ENCODE data around the gene SH3RF3. TPM values are rescaled to one million over a fixed set of nuclear protein-coding genes. Genes with fewer than 3 reads are reported as not detected.

Gene SH3RF3
- total RNA-seq, 4 donors from 2014 or later = 2.4 to 5.5 (median 2.9) TPM

DNA sequence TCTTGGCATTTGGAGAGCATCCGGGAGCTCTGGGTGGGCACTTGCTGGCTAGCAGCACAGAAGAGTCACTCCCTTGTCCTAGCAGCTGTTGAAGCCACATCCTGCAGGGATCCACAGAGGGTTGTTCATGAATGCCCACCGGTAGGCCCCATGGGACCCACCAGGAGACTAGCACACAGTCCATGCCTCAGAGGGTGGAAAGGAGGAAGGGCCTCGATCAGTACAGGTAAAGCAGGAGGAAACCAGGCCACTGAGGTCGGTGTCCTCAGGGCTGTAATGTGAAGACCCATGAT, 279.0 kb downstream of the SH3RF3 start:
- no peak for DNase-seq
- no peak for TF ChIP-seq POLR2A (IDR thresholded peaks at IDR 0.05)
- TF ChIP-seq, protein P1, sequence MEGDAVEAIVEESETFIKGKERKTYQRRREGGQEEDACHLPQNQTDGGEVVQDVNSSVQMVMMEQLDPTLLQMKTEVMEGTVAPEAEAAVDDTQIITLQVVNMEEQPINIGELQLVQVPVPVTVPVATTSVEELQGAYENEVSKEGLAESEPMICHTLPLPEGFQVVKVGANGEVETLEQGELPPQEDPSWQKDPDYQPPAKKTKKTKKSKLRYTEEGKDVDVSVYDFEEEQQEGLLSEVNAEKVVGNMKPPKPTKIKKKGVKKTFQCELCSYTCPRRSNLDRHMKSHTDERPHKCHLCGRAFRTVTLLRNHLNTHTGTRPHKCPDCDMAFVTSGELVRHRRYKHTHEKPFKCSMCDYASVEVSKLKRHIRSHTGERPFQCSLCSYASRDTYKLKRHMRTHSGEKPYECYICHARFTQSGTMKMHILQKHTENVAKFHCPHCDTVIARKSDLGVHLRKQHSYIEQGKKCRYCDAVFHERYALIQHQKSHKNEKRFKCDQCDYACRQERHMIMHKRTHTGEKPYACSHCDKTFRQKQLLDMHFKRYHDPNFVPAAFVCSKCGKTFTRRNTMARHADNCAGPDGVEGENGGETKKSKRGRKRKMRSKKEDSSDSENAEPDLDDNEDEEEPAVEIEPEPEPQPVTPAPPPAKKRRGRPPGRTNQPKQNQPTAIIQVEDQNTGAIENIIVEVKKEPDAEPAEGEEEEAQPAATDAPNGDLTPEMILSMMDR (IDR thresholded peaks at IDR 0.05) = no peak

DNA sequence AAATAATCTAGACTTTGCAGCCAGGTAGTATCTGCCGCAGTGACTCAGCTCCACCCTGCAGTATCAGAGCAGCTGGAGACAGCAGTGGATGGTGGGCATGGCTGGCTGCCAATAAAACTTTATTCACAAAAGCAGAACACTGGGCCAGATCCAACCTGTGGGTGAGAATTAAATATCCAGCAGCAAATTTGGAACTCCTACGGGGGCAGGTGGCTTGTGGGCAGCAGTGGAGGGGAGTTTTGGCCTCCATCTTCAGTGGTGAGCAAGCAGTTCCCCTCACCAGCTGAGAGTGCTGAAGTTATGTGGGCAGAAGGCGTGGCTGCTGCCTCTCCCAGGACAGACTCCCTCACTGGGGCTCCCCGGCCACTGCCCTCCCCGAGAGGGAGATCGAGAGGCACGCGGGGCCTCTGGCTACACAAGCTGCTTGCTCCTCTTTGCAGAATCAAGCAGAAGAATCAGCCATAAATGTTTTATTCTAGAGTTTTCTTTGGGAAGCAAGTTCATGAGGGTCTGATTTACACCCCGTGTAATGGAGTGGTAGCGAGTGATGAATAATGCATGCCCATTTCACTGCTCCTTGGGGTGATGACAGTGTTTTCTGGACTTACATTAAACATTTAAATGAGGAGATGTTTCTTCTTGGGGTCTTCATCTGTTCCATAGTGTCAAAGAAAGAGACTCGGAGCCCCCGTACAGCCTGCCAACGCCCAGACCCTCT, 280.5 kb downstream of the SH3RF3 start:
- H3K4me1 ChIP-seq = peaks cover 7 to 57% (median 19%) of the 10 kb centered on the region in 3 donors
- H3K9me3 ChIP-seq = no peaks in the 10 kb centered on the region
- WGBS, 2 donors = 61 to 85% methylated on average over 7 to 13 of the region's 13 CpGs
- H3K36me3 ChIP-seq = no peaks in the 10 kb centered on the region
- DNase-seq = no peak
- intact Hi-C loops (cut with DNase I) = no loop called here
- TF ChIP-seq, protein P1 (IDR thresholded peaks at IDR 0.05) = no peak
- no peak for TF ChIP-seq POLR2A (IDR thresholded peaks at IDR 0.05)
- no peaks in the 10 kb centered on the region for H3K27me3 ChIP-seq
- no peak overlapping the region for H3K4me3 ChIP-seq
- no peak overlapping the region for H3K27ac ChIP-seq

More for the DNA sequence above, 279.0 kb downstream of the SH3RF3 start:
- no peak overlapping the region for H3K27ac ChIP-seq
- H3K4me3 ChIP-seq = no peak overlapping the region
- no peaks in the 10 kb centered on the region for H3K36me3 ChIP-seq
- WGBS, 2 donors = 70% methylated on average over 3 of the region's 4 CpGs; no CpG with 5 or more reads in 1 of the 2 donors
- intact Hi-C loops (cut with DNase I) = no loop called here
- no peaks in the 10 kb centered on the region for H3K27me3 ChIP-seq
- no peaks in the 10 kb centered on the region for H3K9me3 ChIP-seq
- H3K4me1 ChIP-seq = peaks cover 7 to 69% (median 19%) of the 10 kb centered on the region in 3 donors

DNA sequence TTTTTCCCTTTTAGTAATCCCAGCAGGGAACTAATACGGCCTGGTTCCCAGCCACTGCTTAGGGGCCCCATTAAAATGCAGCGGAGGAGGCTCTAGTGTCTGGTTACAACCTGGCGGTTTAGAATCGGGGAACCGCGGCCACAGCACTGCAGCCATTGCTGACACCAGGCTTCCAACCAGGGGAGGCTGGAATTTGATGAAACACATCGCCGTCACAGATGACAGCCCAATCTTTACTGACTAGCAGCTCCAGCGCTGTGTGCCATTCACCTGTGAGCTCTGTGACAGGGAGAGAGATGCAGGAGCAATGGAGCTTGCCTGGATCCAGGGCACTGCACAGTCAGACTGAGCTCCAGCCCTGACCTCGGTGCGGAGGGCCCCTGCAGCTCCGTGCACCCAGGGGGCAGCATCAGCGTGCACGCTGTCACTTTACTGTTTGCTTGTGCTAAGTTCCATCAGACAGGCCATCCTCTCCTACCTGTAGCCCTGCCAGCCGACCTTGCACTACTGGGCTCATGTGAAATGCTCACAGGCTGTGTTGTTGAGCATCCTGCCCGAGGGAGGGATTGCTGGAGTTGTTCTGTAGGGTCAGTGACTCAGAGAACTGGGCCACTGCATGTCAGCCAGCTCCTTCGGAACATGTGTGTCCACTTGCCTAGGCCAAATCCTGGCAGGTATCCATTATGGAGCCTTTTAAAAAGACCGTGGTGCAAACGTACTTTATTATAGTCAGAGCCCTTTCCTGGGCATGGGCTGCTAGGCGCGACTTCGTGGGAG, 281.2 kb downstream of the SH3RF3 start:
- Histone ChIP-seq H3K27ac (no peak overlapping the region), H3K4me1 (peaks cover 7 to 57% (median 19%) of the 10 kb centered on the region in 3 donors), H3K36me3 (no peaks in the 10 kb centered on the region), H3K9me3 (no peaks in the 10 kb centered on the region), H3K27me3 (no peaks in the 10 kb centered on the region), H3K4me3 (no peak overlapping the region)
- intact Hi-C loops (cut with DNase I) = no loop called here
- TF ChIP-seq, protein P1 (IDR thresholded peaks at IDR 0.05) = no peak
- no peak for TF ChIP-seq POLR2A (IDR thresholded peaks at IDR 0.05)
- WGBS, 2 donors = 67 to 74% methylated on average over 9 to 18 of the region's 22 CpGs
- no peak for DNase-seq

DNA sequence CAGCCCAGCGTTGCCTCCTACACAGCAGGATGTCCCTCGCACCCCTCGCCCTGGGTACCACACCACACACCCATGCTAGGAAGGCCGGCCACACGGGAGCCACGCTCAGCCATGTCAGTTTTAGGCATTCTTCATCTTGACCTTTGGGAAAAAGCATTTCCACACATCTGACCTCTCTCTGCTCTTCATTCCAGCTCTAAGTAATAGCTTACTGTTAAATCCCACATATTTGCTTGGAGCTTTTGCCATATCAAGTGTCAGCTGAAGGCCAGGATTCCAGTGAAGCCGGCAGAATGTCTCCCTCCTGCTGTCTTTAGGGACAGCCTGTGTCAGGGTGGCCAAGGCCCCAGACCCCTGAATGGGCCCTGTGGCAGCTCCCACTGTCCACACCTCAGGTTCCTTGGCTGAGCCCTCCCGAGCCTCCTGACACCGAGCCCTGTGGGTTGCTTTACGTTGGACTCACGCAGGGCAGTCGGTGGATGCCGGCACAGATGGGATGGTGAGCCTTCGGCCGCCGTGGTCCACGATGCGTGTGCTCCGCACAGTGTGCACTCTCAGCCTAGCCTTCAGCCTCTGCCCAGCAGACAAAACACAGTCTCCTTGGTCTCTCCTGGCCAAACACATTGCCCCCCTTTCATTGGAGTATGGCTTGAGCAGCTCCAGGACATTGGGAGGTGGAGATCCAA, 282.8 kb downstream of the SH3RF3 start:
- intact Hi-C loops (cut with DNase I) = no loop called here
- 89 to 91% methylated on average over 10 to 19 of the region's 19 CpGs for WGBS, 2 donors
- Histone ChIP-seq H3K27ac (no peak overlapping the region), H3K36me3 (no peaks in the 10 kb centered on the region), H3K4me3 (no peak overlapping the region), H3K9me3 (no peaks in the 10 kb centered on the region), H3K4me1 (peaks cover 4 to 44% (median 10%) of the 10 kb centered on the region in 3 donors), H3K27me3 (no peaks in the 10 kb centered on the region)
- DNase-seq = no peak
- no peak for TF ChIP-seq POLR2A (IDR thresholded peaks at IDR 0.05)
- TF ChIP-seq, protein P1 (IDR thresholded peaks at IDR 0.05) = no peak

DNA sequence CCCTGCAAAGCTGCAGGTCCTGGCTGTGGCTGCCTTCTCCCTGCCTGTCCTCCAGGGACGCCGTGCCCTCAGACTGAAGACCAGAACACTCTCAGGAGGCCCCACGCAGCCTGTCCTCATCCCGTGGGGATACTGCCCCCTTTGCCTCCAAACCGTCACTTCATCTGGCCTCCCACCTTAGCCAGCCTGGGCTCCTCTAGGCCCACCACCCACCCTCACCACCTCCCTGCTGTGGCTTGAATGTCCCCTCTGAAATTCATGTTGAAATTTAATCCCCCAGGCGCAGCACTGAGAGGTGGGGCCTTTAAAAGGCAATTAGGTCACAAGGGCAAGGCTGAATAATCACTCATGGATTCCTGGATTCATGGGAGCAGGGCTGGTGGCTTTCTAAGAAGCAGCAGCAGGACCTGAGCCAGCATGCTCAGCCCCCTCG, 286.6 kb downstream of the SH3RF3 start:
- H3K4me3 ChIP-seq = no peak overlapping the region
- H3K9me3 ChIP-seq = no peaks in the 10 kb centered on the region
- H3K27ac ChIP-seq = no peak overlapping the region
- peaks cover 0 to 23% (median 0%) of the 10 kb centered on the region in 3 donors for H3K4me1 ChIP-seq
- DNase-seq = no peak
- 89 to 95% methylated on average over 5 to 7 of the region's 7 CpGs for WGBS, 2 donors
- TF ChIP-seq, protein P1 (IDR thresholded peaks at IDR 0.05) = no peak
- H3K27me3 ChIP-seq = no peaks in the 10 kb centered on the region
- H3K36me3 ChIP-seq = no peaks in the 10 kb centered on the region
- intact Hi-C loops (cut with DNase I) = no loop called here
